Measurements from ENCODE around the gene TANGO6.

The TANGO6 gene

GRCh38 chr16:69110406-69110805, 267.1 kb downstream of the TANGO6 start:
- no peak for DNase-seq (ENCODE audit: extremely low spot score)
- no peak for TF ChIP-seq CTCF (IDR thresholded peaks at IDR 0.05; ENCODE audit: control extremely low read depth, extremely low read depth, low read depth, missing control alignments)
- CTCF ChIA-PET: interaction anchor here (0.8 to 4.3 kb wide), 5 partner anchors 9 to 221 kb away, joined by 3 to 60 read pairs (median 5); no protein-coding TSS in a partner anchor
- POLR2A ChIA-PET: no interaction called here

- POLR2A ChIA-PET: no interaction called here
- TF ChIP-seq CTCF (IDR thresholded peaks at IDR 0.05; ENCODE audit: control extremely low read depth, extremely low read depth, low read depth, missing control alignments): no peak
- CTCF ChIA-PET: interaction anchor here (0.6 to 4.3 kb wide), 16 partner anchors 10 to 582 kb away, joined by 3 to 60 read pairs (median 6); no protein-coding TSS in a partner anchor
- DNase-seq (ENCODE audit: extremely low spot score): no peak
These were observed 268.0 kb downstream of the TANGO6 start for GRCh38 chr16:69111216-69111875.

GRCh38 chr16:69111876-69112230, 268.5 kb downstream of the TANGO6 start:
- DNase-seq (ENCODE audit: extremely low spot score): no peak
- CTCF ChIA-PET: interaction anchor here (0.9 to 4.3 kb wide), 15 partner anchors 9 to 583 kb away, joined by 3 to 60 read pairs (median 6); no protein-coding TSS in a partner anchor
- POLR2A ChIA-PET: no interaction called here
- no peak for TF ChIP-seq CTCF (IDR thresholded peaks at IDR 0.05; ENCODE audit: control extremely low read depth, extremely low read depth, low read depth, missing control alignments)

GRCh38 chr16:69112285-69113129, 269.2 kb downstream of the TANGO6 start:
- TF ChIP-seq CTCF (IDR thresholded peaks at IDR 0.05; ENCODE audit: control extremely low read depth, extremely low read depth, low read depth, missing control alignments): peak; percentile 82
- ChIA-PET POLR2A (interaction anchor here (0.6 kb wide), 1 partner anchor 418 kb away, joined by 6 read pairs; no protein-coding TSS in a partner anchor), CTCF (interaction anchor here (0.6 to 4.3 kb wide), 30 partner anchors 9 to 592 kb away, joined by 3 to 60 read pairs (median 4); partner anchors contain the start of genes CHTF8, TANGO6 and UTP4)
- DNase-seq (ENCODE audit: extremely low spot score): peak; percentile 79

- no peak for DNase-seq (ENCODE audit: extremely low spot score)
- TF ChIP-seq CTCF (IDR thresholded peaks at IDR 0.05; ENCODE audit: control extremely low read depth, extremely low read depth, low read depth, missing control alignments): no peak
- POLR2A ChIA-PET: no interaction called here
- CTCF ChIA-PET: interaction anchor here (0.9 to 4.3 kb wide), 26 partner anchors 8 to 603 kb away, joined by 3 to 60 read pairs (median 4); partner anchors contain the start of genes CHTF8, TANGO6 and UTP4
These were observed 269.9 kb downstream of the TANGO6 start for GRCh38 chr16:69113216-69113615.

- CTCF ChIA-PET: interaction anchor here (1.1 to 4.3 kb wide), 9 partner anchors 9 to 604 kb away, joined by 3 to 60 read pairs (median 10); partner anchors contain the start of genes CHTF8, TANGO6 and UTP4
- POLR2A ChIA-PET: interaction anchor here (0.6 kb wide), 1 partner anchor 17 kb away, joined by 3 read pairs; no protein-coding TSS in a partner anchor
- no peak for DNase-seq (ENCODE audit: extremely low spot score)
- TF ChIP-seq CTCF (IDR thresholded peaks at IDR 0.05; ENCODE audit: control extremely low read depth, extremely low read depth, low read depth, missing control alignments): no peak
These were observed 271.1 kb downstream of the TANGO6 start for GRCh38 chr16:69114346-69114975.
